Measurements from ENCODE around the gene FOXI2.
A peak's percentile ranks its signal among the peaks of the same experiment; 100 is the strongest.

The FOXI2 gene

DNA sequence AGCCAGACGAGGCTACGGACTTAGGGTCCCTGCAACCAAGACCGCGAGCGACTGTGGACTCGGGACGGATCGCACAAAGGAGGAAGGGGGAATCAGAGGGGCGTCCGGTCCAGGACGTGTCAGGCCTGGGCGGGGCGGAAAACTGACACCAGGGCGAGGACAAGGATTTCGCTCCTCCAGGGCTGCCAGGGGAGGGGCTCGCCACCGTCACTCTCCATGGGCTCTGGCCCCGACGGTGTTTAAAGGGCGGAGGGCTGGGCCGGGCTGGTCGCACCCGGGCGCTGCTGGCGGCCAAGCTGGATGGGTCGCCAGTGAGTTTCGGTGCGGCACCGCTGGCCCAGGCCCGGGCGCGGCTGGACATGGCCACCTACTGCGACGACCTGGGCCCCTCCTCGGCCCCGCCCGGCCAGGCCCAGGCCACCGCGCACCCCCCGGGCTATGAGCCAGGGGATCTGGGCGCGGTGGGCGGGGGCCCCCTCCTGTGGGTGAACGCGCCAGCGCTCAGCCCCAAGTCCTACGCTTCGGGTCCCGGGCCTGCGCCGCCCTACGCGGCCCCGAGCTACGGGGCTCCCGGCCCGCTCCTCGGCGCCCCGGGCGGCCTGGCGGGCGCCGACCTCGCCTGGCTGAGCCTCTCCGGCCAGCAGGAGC is at the start of gene FOXI2:
TSS of gene FOXI2 (plus strand) at position 271 of the 648 bp plus-strand sequence. CDS start at position 360, 89 bp downstream.
- no peak for DNase-seq

- DNase-seq, result no peak
Measured at GRCh38 chr10:127687548-127687947, 49.4 kb upstream of the FOXI2 start.

GRCh38 chr10:127690176-127690835 is 46.7 kb upstream of the FOXI2 start:
- no peak for DNase-seq

DNA sequence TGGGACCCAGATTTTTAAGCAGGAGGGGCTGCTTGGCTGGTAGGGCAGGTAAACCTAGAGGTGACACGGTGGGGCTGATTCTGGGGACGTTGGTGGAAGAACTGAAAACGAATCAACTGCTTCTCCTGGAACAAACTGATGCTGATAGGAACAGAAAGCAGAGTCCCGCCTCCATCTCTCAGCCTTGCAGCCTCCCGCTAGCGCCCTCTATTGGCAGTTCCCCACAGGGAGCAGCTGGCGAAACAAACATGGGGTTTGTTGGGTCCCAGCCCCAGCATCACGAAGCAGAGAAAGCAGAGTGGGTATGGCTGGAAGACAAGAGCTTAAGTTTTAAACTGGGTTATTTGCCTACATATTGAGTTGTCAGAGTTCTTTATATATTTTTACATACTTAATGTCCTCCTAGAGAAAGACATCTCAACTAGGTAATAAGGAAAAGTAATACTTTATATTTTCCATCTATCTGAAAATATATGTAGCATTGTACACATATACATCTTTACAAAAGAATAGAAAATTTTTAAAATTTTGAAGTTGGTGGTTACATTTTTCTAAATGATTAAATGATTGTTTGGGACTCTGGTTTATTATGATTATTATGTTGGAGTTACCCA is 42.3 kb upstream of the FOXI2 start:
- DNase-seq, result peak; percentile 31

GRCh38 chr10:127695431-127695830 is 41.6 kb upstream of the FOXI2 start:
- DNase-seq, result no peak

GRCh38 chr10:127698886-127699285 is 38.1 kb upstream of the FOXI2 start:
- DNase-seq, result no peak

GRCh38 chr10:127699311-127699710 is 37.7 kb upstream of the FOXI2 start:
- no peak for DNase-seq

GRCh38 chr10:127702271-127702670 is 34.7 kb upstream of the FOXI2 start:
- DNase-seq, result no peak

GRCh38 chr10:127715249-127715648 is 21.7 kb upstream of the FOXI2 start:
- DNase-seq, result no peak

GRCh38 chr10:127715782-127716378 is 21.1 kb upstream of the FOXI2 start:
- peak; percentile 23 for DNase-seq

- DNase-seq, result no peak
Measured at GRCh38 chr10:127720142-127720541, 16.8 kb upstream of the FOXI2 start.

DNA sequence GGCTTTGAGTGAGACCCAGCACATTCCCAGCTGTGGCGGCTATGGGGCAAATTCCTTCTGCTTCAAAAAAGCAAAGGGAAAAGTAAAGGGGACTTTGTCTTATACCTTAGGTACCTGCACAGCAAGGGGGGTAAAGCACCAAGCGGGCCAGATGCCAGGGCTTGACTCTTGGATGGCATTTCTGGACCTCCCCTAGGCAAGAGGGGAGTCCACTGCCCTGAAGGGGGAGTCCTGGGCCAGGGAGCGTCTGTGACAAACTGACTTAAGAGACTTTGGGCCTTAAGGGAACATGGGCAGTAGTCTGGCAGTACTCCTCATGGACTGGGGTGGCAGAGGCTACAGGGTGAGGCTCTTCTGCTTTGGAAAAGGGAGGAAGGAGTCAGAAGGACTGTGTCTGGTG is 16.1 kb upstream of the FOXI2 start:
- no peak for DNase-seq

DNA sequence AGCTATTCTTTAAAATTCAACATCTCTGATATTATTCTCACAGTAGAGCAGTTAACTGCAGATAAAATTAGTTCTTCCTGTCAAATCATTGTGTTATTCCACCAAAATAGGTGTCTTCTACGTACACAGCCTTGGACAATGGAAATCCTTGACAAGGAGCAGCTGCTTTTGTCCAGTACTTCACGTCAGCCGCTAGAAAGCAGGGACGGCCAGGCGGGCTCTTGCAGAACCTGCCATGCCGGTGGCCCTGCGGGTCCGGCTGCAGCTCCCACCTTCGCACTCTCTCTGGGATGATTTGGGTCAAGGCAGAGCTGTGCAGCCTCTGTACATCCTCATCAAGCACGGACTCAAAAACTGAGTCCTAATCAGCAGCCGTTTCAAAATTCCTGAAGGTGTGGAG is 2.2 kb upstream of the FOXI2 start:
- DNase-seq, result no peak

DNA sequence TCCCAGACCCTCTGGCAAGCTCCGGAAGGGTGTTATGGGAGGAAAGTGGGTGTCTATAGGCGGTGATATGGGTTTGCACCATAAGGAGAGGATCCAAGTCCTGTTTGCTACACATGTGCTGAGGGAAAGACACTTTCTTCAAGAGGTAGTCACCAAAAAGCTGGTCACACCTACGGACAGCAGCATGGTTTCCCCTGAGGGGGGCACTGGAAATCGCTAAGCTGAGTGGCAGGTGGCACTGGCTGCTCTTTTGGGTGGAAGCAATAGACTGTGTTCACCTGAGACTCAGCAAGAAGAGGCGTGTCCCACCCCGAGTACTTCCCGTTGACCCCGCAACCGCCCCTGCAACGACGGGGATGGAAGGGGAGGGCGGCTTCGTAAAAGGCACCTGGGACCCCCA is 1.8 kb upstream of the FOXI2 start:
- no peak for DNase-seq

DNA sequence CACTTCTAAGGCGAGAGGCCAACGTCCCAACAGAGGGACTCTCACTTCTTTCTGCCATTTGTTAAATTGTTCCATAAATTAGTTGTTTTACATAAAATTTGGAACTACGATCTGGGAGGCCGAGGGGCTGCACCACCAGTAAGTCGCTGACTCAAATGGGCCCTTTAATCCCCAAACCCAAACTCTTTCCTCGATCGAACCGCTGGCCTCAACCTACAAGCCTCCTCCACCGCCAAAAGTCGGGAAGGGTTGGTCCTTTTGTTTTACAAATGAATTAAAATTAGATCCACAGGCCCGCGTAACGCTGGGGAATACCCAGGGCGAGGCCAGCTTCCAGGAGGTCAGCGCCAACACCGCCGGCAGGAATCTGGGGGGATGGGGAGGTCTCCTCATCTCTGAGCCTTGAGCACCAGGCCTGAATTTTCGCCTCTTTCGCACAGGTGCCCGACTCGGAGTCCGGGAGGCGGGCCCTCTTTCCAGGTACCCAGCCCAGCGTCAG is 1.2 kb upstream of the FOXI2 start:
- DNase-seq, result no peak

DNA sequence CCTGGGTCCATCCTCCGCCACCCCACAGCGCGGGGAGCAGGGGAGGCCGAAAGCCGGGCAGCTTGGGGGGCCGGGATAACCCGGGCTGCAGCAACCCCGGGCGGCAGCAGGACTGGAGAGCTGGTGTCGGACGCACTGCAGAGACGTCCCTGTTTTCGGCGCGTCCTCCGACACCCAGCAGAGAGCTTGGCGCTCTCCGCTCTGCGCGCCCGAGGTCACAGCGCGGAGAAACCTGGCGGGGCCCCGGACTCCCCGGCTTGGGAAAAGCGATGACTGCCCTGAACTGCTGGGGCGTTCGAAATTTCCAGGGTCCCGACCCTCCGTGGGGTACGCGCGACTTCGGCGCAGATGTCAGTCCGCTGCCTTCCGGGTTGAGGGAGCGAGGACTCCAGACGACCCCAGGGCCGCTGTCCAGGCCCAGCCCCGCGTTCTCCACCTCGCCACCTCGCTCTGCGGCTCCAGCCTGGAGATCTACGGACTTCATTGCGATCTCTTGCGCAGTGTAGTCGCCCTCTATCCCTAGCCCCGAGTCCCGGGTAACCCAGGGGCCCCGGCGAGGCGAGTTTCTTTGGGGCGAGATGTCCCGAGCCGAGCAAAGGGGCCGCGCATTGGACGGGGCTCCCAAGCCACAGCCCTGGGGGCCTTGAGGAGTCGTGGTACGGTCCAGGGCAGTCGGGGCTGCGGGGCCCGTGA is 617 bp upstream of the FOXI2 start:
- DNase-seq, result no peak

- no peak for DNase-seq
Measured at GRCh38 chr10:127737563-127738511, 852 bp downstream of the FOXI2 start.

DNA sequence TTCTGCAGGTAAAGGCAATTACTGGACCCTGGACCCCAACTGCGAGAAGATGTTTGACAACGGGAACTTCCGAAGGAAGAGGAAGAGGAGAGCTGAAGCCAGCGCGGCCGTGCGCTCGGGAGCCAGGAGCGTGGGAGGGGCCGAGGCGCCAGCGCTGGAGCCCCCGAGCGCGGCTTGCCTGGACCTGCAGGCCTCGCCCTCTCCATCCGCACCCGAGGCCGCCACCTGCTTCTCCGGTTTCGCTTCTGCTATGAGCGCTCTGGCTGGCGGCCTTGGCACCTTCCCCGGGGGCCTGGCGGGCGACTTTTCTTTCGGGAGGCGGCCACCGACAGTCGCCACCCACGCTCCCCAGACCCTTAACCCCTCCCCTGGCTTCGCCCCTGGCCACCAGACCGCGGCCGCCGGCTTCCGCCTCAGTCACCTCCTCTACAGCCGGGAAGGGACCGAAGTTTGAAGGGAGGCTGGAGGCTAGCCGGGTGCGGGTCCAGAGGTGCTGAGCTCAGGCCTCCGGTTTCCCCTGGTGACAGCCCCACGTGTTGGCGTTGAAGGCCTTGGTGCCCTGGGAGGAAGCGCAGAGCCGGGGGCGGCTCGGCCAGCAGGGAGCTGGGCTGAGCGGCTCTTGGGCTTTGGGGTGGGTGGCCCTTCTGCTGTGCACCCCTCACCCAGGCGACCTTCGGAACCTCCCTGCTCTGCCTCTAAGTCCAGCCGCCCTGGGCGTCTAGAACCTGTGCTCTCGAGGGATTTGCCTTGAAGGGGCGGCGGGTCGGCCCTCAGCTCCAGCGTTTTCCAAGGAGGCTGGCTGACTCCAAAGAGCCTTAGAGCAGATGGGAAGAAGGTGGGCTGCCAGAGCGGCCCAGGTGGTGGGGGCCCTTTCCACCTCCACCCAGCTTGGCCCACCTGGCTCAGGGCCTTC is 1.8 kb downstream of the FOXI2 start:
- no peak for DNase-seq

GRCh38 chr10:127739908-127740307 is 2.9 kb downstream of the FOXI2 start:
- DNase-seq, result no peak

GRCh38 chr10:127740596-127740995 is 3.6 kb downstream of the FOXI2 start:
- DNase-seq, result no peak

GRCh38 chr10:127743205-127743604 is 6.2 kb downstream of the FOXI2 start:
- no peak for DNase-seq
